HG02610 (cell line): ENCODE results near the gene RAB11B.
"Not testable (repeated sequence)": the region's sequence is repeated elsewhere in the genome, so short reads cannot be mapped to it uniquely, and the experiment has no call there.

Source experiments
- ATAC-seq: cut with Tn5 transposase; IDR thresholded peaks from one replicate; pipeline ENCODE4 v1.9.1; 2021; ENCODE audit warnings: mild to moderate bottlenecking, moderate library complexity; ENCODE audit not compliant: unreplicated experiment

RAB11B gene

GRCh38 chr19:8370176-8371010 lies 19.8 kb upstream of the RAB11B start:
- ATAC-seq: no peak

DNA sequence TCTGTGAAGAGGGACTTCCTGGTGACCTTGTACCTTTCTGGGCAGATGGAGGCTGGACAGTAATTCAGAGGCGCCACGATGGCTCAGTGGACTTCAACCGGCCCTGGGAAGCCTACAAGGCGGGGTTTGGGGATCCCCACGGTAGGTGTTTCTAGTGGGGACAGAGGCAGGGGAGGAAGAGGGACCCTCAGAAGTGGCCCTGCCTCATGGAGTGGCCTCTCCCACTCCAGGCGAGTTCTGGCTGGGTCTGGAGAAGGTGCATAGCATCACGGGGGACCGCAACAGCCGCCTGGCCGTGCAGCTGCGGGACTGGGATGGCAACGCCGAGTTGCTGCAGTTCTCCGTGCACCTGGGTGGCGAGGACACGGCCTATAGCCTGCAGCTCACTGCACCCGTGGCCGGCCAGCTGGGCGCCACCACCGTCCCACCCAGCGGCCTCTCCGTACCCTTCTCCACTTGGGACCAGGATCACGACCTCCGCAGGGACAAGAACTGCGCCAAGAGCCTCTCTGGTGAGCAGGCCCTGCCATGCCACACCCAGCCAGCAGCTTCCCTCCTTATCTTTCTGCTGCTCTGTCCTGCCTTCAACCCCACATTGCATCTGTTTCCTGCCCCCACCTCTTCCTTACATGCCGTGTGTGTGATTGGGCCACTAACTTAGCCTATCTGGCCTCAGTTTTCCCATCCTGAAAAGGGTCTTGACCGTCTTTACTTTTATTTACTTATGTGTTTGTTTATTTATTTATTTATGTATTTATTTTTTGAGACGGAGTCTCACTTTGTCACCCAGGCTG lies 19.0 kb upstream of the RAB11B start:
- ATAC-seq: no peak

- no peak for ATAC-seq
Measured at GRCh38 chr19:8373867-8374813, 16.0 kb upstream of the RAB11B start.

GRCh38 chr19:8375766-8376165 lies 14.4 kb upstream of the RAB11B start:
- ATAC-seq: not testable (repeated sequence)

DNA sequence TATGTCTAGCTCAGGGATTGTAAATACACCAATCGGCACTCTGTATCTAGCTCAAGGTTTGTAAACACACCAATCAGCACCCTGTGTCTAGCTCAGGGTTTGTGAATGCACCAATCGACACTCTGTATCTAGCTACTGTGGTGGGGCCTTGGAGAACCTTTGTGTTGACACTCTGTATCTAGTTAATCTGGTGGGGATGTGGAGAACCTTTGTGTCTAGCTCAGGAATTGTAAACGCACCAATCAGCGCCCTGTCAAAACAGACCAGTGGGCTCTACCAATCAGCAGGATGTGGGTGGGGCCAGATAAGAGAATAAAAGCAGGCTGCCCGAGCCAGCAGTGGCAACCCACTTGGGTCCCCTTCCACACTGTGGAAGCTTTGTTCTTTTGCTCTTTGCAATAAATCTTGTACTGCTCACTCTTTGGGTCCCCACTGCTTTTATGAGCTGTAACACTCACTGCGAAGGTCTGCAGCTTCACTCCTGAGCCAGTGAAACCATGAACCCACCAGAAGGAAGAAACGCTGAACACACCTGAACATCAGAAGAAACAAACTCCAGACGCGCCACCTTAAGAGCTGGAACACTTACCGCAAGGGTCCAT lies 13.7 kb upstream of the RAB11B start:
- ATAC-seq: not testable (repeated sequence)

- no peak for ATAC-seq
Measured at GRCh38 chr19:8377598-8377997, 12.6 kb upstream of the RAB11B start.

- ATAC-seq: not testable (repeated sequence)
Measured at GRCh38 chr19:8379156-8379891, 10.8 kb upstream of the RAB11B start.

GRCh38 chr19:8384569-8384968 lies 5.6 kb upstream of the RAB11B start:
- not testable (repeated sequence) for ATAC-seq

GRCh38 chr19:8385103-8385502 lies 5.1 kb upstream of the RAB11B start:
- ATAC-seq: not testable (repeated sequence)

- ATAC-seq: not testable (repeated sequence)
Measured at GRCh38 chr19:8385566-8385965, 4.6 kb upstream of the RAB11B start.

DNA sequence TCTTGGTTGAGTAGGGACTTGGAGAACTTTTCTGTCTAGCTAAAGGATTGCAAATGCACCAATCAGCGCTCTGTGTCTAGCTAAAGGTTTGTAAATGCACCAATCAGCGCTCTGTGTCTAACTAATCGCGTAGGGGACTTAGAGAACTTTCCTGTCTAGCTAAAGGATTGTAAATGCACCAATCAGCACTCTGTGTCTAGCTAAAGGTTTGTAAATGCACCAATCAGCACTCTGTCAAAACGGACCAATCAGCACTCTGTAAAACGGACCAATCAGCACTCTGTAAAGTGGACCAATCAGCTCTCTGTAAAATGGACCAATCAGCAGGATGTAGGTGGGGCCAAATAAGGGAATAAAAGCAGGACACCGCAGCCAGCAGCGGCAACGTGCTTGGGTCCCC lies 3.7 kb upstream of the RAB11B start:
- ATAC-seq: not testable (repeated sequence)

- ATAC-seq: no peak
Measured at GRCh38 chr19:8386990-8387389, 3.2 kb upstream of the RAB11B start.

- no peak for ATAC-seq
Measured at GRCh38 chr19:8387688-8388611, 2.2 kb upstream of the RAB11B start.

- no peak for ATAC-seq
Measured at GRCh38 chr19:8388612-8388958, 1.6 kb upstream of the RAB11B start.

- peak; percentile 25 for ATAC-seq
Measured at GRCh38 chr19:8390617-8390981, 439 bp downstream of the RAB11B start.

DNA sequence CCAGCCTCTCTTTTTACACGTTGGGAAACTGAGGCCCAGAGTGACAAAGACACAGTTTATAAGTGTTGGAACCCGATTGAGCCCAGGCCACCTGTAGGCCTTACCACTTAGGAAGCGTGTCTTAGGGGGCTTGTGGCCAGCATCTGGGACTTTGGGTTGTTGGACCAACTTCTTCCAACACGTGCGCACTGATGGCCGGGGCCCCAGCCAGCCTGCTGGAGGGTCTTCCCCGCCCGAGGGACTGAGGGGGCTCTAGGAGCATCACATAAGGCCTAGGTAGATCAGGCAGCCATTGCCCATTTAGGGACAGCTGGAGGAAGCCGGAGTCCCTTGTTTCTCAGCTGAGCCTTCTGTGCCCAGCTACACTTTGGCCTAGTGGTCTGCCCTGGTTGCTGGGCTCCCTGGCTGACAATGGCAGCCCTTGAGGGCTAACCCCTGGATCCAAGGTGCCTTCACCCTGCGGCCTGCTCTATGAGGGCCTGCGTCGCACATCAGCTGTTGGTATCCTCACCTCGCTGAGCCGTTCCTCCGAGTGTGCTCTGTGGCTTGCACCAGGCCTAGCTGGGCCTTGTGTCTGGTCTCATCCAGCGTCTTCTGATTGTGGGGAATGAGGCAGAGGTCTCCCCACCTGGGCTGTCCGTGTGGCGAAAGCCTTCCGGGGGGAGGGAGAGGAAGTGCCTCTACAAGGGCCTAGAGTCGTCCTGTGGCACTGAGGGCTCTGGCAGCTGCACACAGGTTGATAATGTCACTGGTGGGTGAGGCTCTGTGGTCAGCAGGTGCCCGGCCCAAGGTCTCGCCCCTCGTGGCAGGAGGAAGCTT lies 1.2 kb downstream of the RAB11B start:
- ATAC-seq: no peak

DNA sequence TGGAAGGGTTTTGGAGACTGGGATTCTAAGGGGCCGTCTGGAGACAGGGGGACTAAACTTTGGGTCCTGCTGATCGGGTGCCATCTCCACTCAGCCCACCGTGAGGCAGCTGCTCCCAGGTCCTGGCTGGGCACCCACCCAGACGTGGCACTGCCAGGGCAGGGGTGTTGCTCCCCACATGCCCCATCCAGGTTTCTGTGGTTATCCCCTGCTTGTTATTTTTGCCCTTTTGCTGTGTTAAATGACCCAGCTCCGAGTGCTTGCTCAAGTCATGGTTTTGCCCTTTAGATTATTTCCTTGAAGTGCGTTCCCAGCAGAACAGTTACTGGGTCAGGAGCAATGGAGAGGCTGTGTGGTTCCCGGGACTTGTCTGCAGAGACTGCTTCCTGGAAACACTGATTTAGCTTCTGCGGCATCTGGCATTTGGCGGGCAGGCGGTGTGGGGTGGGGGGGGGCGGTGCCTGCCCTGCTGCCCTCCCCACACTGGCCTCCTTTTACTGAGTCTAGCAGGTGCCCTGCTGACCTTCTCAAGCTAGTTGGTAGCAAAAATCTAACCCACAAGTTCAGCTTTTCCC lies 1.9 kb downstream of the RAB11B start:
- ATAC-seq: no peak
